K562 (cell line): ENCODE data around the gene TM7SF2. TPM values are rescaled to one million over a fixed set of nuclear protein-coding genes. Genes with fewer than 3 reads are reported as not detected.
A peak's percentile ranks its signal among the peaks of the same experiment; 100 is the strongest.

Experiments used
- DMBX1 ChIP-seq: fragments of 250-450 bp; sonication (Bioruptor Pico); IDR thresholded peaks from 2 replicates; pipeline ENCODE4 v1.8.0; 2022; ENCODE audit warnings: inconsistent platforms, mild to moderate bottlenecking, moderate library complexity, borderline replicate concordance
- E2F1 ChIP-seq: sonication (generic); formaldehyde crosslinking; IDR thresholded peaks from 2 replicates; pipeline ENCODE4 v1.8.1; 2023; ENCODE audit warnings: mild to moderate bottlenecking, missing genetic modification reagents, moderate library complexity
- EHMT2 ChIP-seq: fragments of 450-650 bp; IDR thresholded peaks from 2 replicates; pipeline ENCODE4 v1.6.1; 2018; ENCODE audit warnings: antibody characterized with exemption
- ETS1 ChIP-seq: conservative IDR thresholded peaks from 2 replicates; pipeline ENCODE4 v1.6.1; 2011; ENCODE audit warnings: low read depth, mild to moderate bottlenecking, low read length; ENCODE audit not compliant: control insufficient read depth
- FOXK2 ChIP-seq, 2 experiments: fragments of 450-650 bp; IDR thresholded peaks in 1 of 2; conservative IDR thresholded peaks in 1 of 2; 2 replicates each; pipeline ENCODE4 v1.6.1; 2016; ENCODE audit warnings: low read depth in 2 of 2, mild to moderate bottlenecking in 1 of 2
- FUS ChIP-seq: fragments of 200-400 bp; formaldehyde crosslinking; optimal IDR thresholded peaks from 2 replicates; pipeline ENCODE3; 2017; ENCODE audit warnings: low read depth, low read length
- GTF2F1 ChIP-seq: IDR thresholded peaks from 2 replicates; pipeline ENCODE4 v1.6.1; 2011; ENCODE audit warnings: low read depth, low read length, improper control_type of control experiment
- HDAC1 ChIP-seq, 2 experiments: fragments of 450-650 bp; IDR thresholded peaks; 2 replicates each; pipeline ENCODE4 v1.6.1; 2016 to 2017; ENCODE audit warnings: inconsistent platforms in 1 of 2, mild to moderate bottlenecking in 1 of 2, moderate library complexity in 1 of 2
- KLF16 ChIP-seq: IDR thresholded peaks from 2 replicates; pipeline ENCODE4 v1.6.1; 2016; ENCODE audit warnings: antibody characterized with exemption
- LARP7 ChIP-seq: fragments of 450-650 bp; IDR thresholded peaks from 2 replicates; pipeline ENCODE4 v1.6.1; 2016
- NFXL1 ChIP-seq: fragments of 450-650 bp; formaldehyde crosslinking; IDR thresholded peaks from 2 replicates; pipeline ENCODE4 v1.4.0; 2021; ENCODE audit warnings: mild to moderate bottlenecking
- PHB ChIP-seq: fragments of 250-450 bp; sonication (Bioruptor Pico); IDR thresholded peaks from 2 replicates; pipeline ENCODE4 v1.5.0; 2021
- PHTF2 ChIP-seq: fragments of 250-450 bp; sonication (Bioruptor Pico); IDR thresholded peaks from 2 replicates; pipeline ENCODE4 v1.5.0; 2021; ENCODE audit warnings: mild to moderate bottlenecking
- SIN3B ChIP-seq: fragments of 450-650 bp; IDR thresholded peaks from 2 replicates; pipeline ENCODE4 v1.6.1; 2017; ENCODE audit warnings: low read depth, mild to moderate bottlenecking, moderate library complexity
- SIRT6 ChIP-seq: IDR thresholded peaks from one replicate; pipeline ENCODE4 v1.6.1; 2012; ENCODE audit warnings: low read depth, mild to moderate bottlenecking, control low read depth, inconsistent platforms, low read length, moderate library complexity
- SMARCA5 ChIP-seq: fragments of 450-650 bp; IDR thresholded peaks from 2 replicates; pipeline ENCODE4 v1.6.1; 2016
- TFAM ChIP-seq: fragments of 250-450 bp; sonication (Bioruptor Pico); conservative IDR thresholded peaks from 2 replicates; pipeline ENCODE4 v1.5.0; 2021; ENCODE audit warnings: mild to moderate bottlenecking, moderate library complexity
- ZNF146 ChIP-seq: IDR thresholded peaks from one replicate; pipeline ENCODE4 v1.6.1; 2018; ENCODE audit warnings: missing compliant biosample characterization; ENCODE audit not compliant: unreplicated experiment
- ZNF282 ChIP-seq: sonication (generic); formaldehyde crosslinking; IDR thresholded peaks from 2 replicates; pipeline ENCODE4 v1.8.1; 2023; ENCODE audit warnings: missing genetic modification reagents
- polyA plus RNA-seq, 8 experiments: library from polyadenylated mRNA; depleted of rRNA in 4 of 8; stranded (reverse) in 5 of 8; unstranded in 3 of 8; fragments of >200 nt; fragmentation: Nextera tagmentation in 2 of 8; fragmentation: Illumina TruSeq in 1 of 8; extraction: Ambion mirVana in 2 of 8; extraction: Trizol in 1 of 8; gene quantifications; 2 replicates each; pipeline versions ENCODE4 v1.2.1 to v1.2.3, GENCODE V29; 2011 to 2014; ENCODE audit warnings: inconsistent platforms in 1 of 8, missing spikeins in 1 of 8
- total RNA-seq, 7 experiments: library from RNA; depleted of rRNA in 6 of 7; stranded (reverse); fragments of >200 nt in 6 of 7; fragmentation: Illumina TruSeq in 2 of 7; extraction: Trizol in 2 of 7; gene quantifications; 2 replicates each; pipeline versions ENCODE4 v1.2.1 to v1.2.3, GENCODE V29; 2011 to 2021; ENCODE audit warnings: low replicate concordance in 1 of 7
- TF ChIP-seq, protein P1 (sequence below): fragments of 250-450 bp; sonication (Bioruptor Pico); IDR thresholded peaks from 2 replicates; pipeline ENCODE4 v1.8.0; 2022; ENCODE audit warnings: inconsistent platforms, mild to moderate bottlenecking, moderate library complexity, borderline replicate concordance
- TF ChIP-seq, protein P2 (sequence below): fragments of 450-650 bp; IDR thresholded peaks from 2 replicates; pipeline ENCODE4 v1.6.1; 2016; ENCODE audit warnings: borderline replicate concordance
- TF ChIP-seq, protein P3 (sequence below): fragments of 450-650 bp; IDR thresholded peaks from 2 replicates; pipeline ENCODE4 v1.6.1; 2016; ENCODE audit warnings: antibody characterized with exemption

The TM7SF2 gene
- total and polyA plus RNA-seq, 9 of the 15 experiments (the other 6 are each of a cell fraction or from before 2014, with no cell fraction given), result 1.2 to 22.0 (median 14.3) TPM

- TF ChIP-seq, protein P1, sequence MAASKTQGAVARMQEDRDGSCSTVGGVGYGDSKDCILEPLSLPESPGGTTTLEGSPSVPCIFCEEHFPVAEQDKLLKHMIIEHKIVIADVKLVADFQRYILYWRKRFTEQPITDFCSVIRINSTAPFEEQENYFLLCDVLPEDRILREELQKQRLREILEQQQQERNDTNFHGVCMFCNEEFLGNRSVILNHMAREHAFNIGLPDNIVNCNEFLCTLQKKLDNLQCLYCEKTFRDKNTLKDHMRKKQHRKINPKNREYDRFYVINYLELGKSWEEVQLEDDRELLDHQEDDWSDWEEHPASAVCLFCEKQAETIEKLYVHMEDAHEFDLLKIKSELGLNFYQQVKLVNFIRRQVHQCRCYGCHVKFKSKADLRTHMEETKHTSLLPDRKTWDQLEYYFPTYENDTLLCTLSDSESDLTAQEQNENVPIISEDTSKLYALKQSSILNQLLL (CRISPR knock-in tag), result no peak
- TF ChIP-seq SIRT6 (no peak), EHMT2 (no peak), NFXL1 (CRISPR knock-in tag) (no peak), SIN3B (peak; percentile 94), HDAC1 (IDR thresholded peaks at IDR 0.05) (peak in 1 of 2 experiments; percentile 97; a peak in 2 of 4 replicates), KLF16 (peak; percentile 57; the same call in 1 of the 2 replicates), E2F1 (CRISPR knock-in tag) (peak; percentile 77; the same call in 1 of the 2 replicates), FUS (peak; percentile 72), ETS1 (peak; percentile 86; the same call in 1 of the 2 replicates), PHTF2 (no peak), FOXK2 (conservative IDR thresholded peaks at IDR 0.05 in 1 of 2, IDR thresholded peaks at IDR 0.05 in 1 of 2; ENCODE audit: low read depth in 2 of 2) (peak; percentile 81 to 85), ZNF282 (CRISPR knock-in tag) (peak; percentile 89), GTF2F1 (0 out of 2 replicates have a peak, but pooled peaks have one; percentile 56), LARP7 (no peak), DMBX1 (no peak), TFAM (CRISPR knock-in tag) (no peak), SMARCA5 (no peak), PHB (CRISPR knock-in tag) (no peak), ZNF146 (CRISPR knock-in tag) (no peak)
- TF ChIP-seq, protein P2, sequence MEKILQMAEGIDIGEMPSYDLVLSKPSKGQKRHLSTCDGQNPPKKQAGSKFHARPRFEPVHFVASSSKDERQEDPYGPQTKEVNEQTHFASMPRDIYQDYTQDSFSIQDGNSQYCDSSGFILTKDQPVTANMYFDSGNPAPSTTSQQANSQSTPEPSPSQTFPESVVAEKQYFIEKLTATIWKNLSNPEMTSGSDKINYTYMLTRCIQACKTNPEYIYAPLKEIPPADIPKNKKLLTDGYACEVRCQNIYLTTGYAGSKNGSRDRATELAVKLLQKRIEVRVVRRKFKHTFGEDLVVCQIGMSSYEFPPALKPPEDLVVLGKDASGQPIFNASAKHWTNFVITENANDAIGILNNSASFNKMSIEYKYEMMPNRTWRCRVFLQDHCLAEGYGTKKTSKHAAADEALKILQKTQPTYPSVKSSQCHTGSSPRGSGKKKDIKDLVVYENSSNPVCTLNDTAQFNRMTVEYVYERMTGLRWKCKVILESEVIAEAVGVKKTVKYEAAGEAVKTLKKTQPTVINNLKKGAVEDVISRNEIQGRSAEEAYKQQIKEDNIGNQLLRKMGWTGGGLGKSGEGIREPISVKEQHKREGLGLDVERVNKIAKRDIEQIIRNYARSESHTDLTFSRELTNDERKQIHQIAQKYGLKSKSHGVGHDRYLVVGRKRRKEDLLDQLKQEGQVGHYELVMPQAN, result peak; percentile 98
- TF ChIP-seq, protein P3, sequence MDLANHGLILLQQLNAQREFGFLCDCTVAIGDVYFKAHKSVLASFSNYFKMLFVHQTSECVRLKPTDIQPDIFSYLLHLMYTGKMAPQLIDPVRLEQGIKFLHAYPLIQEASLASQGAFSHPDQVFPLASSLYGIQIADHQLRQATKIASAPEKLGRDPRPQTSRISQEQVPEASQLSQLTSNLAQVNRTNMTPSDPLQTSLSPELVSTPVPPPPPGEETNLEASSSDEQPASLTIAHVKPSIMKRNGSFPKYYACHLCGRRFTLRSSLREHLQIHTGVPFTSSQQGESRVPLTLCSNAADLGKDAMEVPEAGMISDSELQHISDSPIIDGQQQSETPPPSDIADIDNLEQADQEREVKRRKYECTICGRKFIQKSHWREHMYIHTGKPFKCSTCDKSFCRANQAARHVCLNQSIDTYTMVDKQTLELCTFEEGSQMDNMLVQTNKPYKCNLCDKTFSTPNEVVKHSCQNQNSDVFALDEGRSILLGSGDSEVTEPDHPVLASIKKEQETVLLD, result no peak
Observed at GRCh38 chr11:65117206-65118096, 5.8 kb downstream of the TM7SF2 start, which contains the start of gene ZNHIT2 (continued).
